HCT116 (cell line): ENCODE data around the gene CACNA2D3. TPM values are rescaled to one million over a fixed set of nuclear protein-coding genes. Genes with fewer than 3 reads are reported as not detected.

Experiments used
- ATAC-seq: fragments of 200-7000 bp; cut with Tn5 transposase; 2 replicates; pipeline ENCODE4 v1.9.1; 2020; ENCODE audit warnings: mild to moderate bottlenecking, moderate library complexity
- BruUV-seq: library from RNA; stranded (reverse); fragments of 400-500 nt; replicated peaks from 2 replicates; lab custom pipeline; 2021; lab: Mats Ljungman, UMichigan
- CTCF ChIA-PET: fragments of 300-600 bp; sonication (Branson Sonifier 250); formaldehyde crosslinking; loops from one replicate; lab custom pipeline; 2021; ENCODE audit warnings: antibody characterized with exemption; lab: Charles Lee
- POLR2A ChIA-PET: fragments of 300-600, 350-600 bp; sonication (Branson Sonifier 250); formaldehyde crosslinking; loops from one replicate; lab custom pipeline; 2021; ENCODE audit warnings: antibody characterized with exemption; lab: Charles Lee
- RAD21 ChIA-PET, 2 experiments: fragments of 300-600 bp; sonication (Branson Sonifier 250); formaldehyde crosslinking; loops; one replicate each; lab custom pipeline; 2023; ENCODE audit warnings: low total read pairs in 2 of 2; ENCODE audit not compliant: uncharacterized antibody in 2 of 2, unreplicated experiment in 2 of 2, low non-redundant PET in 1 of 2; lab: Charles Lee
- DNase-seq: peaks from one replicate; pipeline ENCODE4 v3.0.0-alpha.2; 2010; ENCODE audit warnings: low read depth, low spot score
- H2AFZ ChIP-seq: fragments of 200-600 bp; shearing (Covaris generic), sonication (generic); 2 replicates; pipeline ENCODE4 v1.6.1; 2017; ENCODE audit warnings: low read depth, mixed run types, mixed read lengths, antibody characterized with exemption, low read length; ENCODE audit not compliant: poor library complexity, severe bottlenecking
- H3K27ac ChIP-seq: 2 replicates; pipeline ENCODE4 v1.5.1; 2012; ENCODE audit warnings: low read depth, low read length
- H3K27me3 ChIP-seq: fragments of 200-600 bp; sonication (generic); 2 replicates; pipeline ENCODE4 v1.6.1; 2016; ENCODE audit warnings: mixed run types, low read length, mixed read lengths; ENCODE audit not compliant: insufficient read depth
- H3K36me3 ChIP-seq, 2 experiments: fragments of 200-500 bp in 1 of 2; fragments of 200-600 bp in 1 of 2; sonication (Bioruptor generic) in 1 of 2; sonication (generic) in 1 of 2; 2 replicates each; pipeline versions ENCODE4 v1.5.1 to v1.6.1; 2014 to 2016; ENCODE audit warnings: low read length in 2 of 2, inconsistent platforms in 1 of 2, mixed read lengths in 1 of 2, mixed run types in 1 of 2; ENCODE audit not compliant: insufficient read depth in 2 of 2, control insufficient read depth in 1 of 2
- H3K4me1 ChIP-seq, 2 experiments: fragments of 200-600 bp in 1 of 2; sonication (generic) in 1 of 2; 2 replicates each; pipeline versions ENCODE4 v1.5.1 to v1.6.1; 2012 to 2017; ENCODE audit warnings: low read length in 2 of 2, inconsistent platforms in 1 of 2, mild to moderate bottlenecking in 1 of 2, mixed read lengths in 1 of 2, mixed run types in 1 of 2, moderate library complexity in 1 of 2; ENCODE audit not compliant: insufficient read depth in 2 of 2, control insufficient read depth in 1 of 2
- H3K4me2 ChIP-seq: fragments of 200-600 bp; sonication (generic); 2 replicates; pipeline ENCODE4 v1.6.1; 2017; ENCODE audit warnings: mixed run types, low read length, mixed read lengths
- H3K4me3 ChIP-seq, 2 experiments: fragments of 200-600 bp in 1 of 2; sonication (generic) in 1 of 2; replicated peaks in 1 of 2; 2 replicates each; pipeline ENCODE4 v1.5.1; 2011 to 2016; ENCODE audit warnings: low read length in 2 of 2, control low read depth in 1 of 2, low read depth in 1 of 2, mild to moderate bottlenecking in 1 of 2, mixed read lengths in 1 of 2, mixed run types in 1 of 2
- H3K79me2 ChIP-seq: fragments of 200-600 bp; sonication (generic); 2 replicates; pipeline ENCODE4 v1.6.1; 2017; ENCODE audit warnings: mild to moderate bottlenecking, mixed run types, low read length, moderate library complexity, mixed read lengths; ENCODE audit not compliant: insufficient read depth
- H3K9ac ChIP-seq: fragments of 200-600 bp; sonication (generic); 2 replicates; pipeline ENCODE4 v1.6.1; 2016; ENCODE audit warnings: low read length, mixed read lengths
- H3K9me2 ChIP-seq: fragments of 200-600 bp; sonication (generic), shearing (Covaris generic); 2 replicates; pipeline ENCODE4 v1.6.1; 2017; ENCODE audit warnings: mixed run types, mild to moderate bottlenecking, moderate library complexity; ENCODE audit not compliant: insufficient read depth
- H3K9me3 ChIP-seq, 2 experiments: fragments of 200-500 bp in 1 of 2; fragments of 200-600 bp in 1 of 2; sonication (Bioruptor generic) in 1 of 2; sonication (generic) in 1 of 2; 2 replicates each; pipeline ENCODE4 v1.6.1; 2014 to 2017; ENCODE audit warnings: low read length in 2 of 2, mixed read lengths in 2 of 2, inconsistent platforms in 1 of 2, low read depth in 1 of 2, mild to moderate bottlenecking in 1 of 2, mixed run types in 1 of 2, moderate library complexity in 1 of 2; ENCODE audit not compliant: control insufficient read depth in 1 of 2, insufficient read depth in 1 of 2
- H4K20me1 ChIP-seq: fragments of 200-600 bp; sonication (generic), shearing (Covaris generic); 2 replicates; pipeline ENCODE4 v1.6.1; 2017; ENCODE audit warnings: mixed run types, mild to moderate bottlenecking, moderate library complexity; ENCODE audit not compliant: insufficient read depth
- CBX3 ChIP-seq: IDR thresholded peaks from 2 replicates; pipeline ENCODE4 v1.6.1; 2012; ENCODE audit warnings: low read depth
- CEBPB ChIP-seq: IDR thresholded peaks from 2 replicates; pipeline ENCODE4 v1.6.1; 2012; ENCODE audit warnings: low read depth
- EGR1 ChIP-seq: IDR thresholded peaks from 2 replicates; pipeline ENCODE4 v1.6.1; 2012; ENCODE audit warnings: low read depth
- ELF1 ChIP-seq: IDR thresholded peaks from 2 replicates; pipeline ENCODE4 v1.6.1; 2012; ENCODE audit warnings: low read depth, borderline replicate concordance
- EZH2 ChIP-seq: fragments of 200-600 bp; sonication (generic); IDR thresholded peaks from 2 replicates; pipeline ENCODE4 v1.6.1; 2017; ENCODE audit warnings: antibody characterized with exemption, mixed run types
- JUND ChIP-seq: IDR thresholded peaks from 2 replicates; pipeline ENCODE4 v1.6.1; 2012
- POLR2AphosphoS5 ChIP-seq: IDR thresholded peaks from 2 replicates; pipeline ENCODE4 v1.6.1; 2011; ENCODE audit warnings: mild to moderate bottlenecking, low read depth, low read length, moderate library complexity
- SIN3A ChIP-seq: IDR thresholded peaks from 2 replicates; pipeline ENCODE4 v1.6.1; 2012; ENCODE audit warnings: low read depth
- SRF ChIP-seq: IDR thresholded peaks from 2 replicates; pipeline ENCODE4 v1.6.1; 2012; ENCODE audit warnings: low read depth
- ZFX ChIP-seq: fragments of 450-650 bp; IDR thresholded peaks from 2 replicates; pipeline ENCODE4 v1.6.1; 2017
- intact Hi-C: fragments of 100-400 bp; cut with micrococcal nuclease; formaldehyde crosslinking; loops from 2 replicates; pipeline ENCODE4 v1.10.0; 2022
- total RNA-seq: library from RNA; stranded (reverse); gene quantifications from one replicate; pipeline ENCODE4 v1.2.1, GENCODE V29; 2021; ENCODE audit not compliant: unreplicated experiment
- TF ChIP-seq, protein P1 (sequence below): IDR thresholded peaks from 2 replicates; pipeline ENCODE4 v1.6.1; 2012
- TF ChIP-seq, protein P2 (sequence below): IDR thresholded peaks from 2 replicates; pipeline ENCODE4 v1.6.1; 2012; ENCODE audit warnings: low read depth

Gene CACNA2D3
- total RNA-seq, 1 experiment from 2014 or later, result 0.20 TPM

DNA sequence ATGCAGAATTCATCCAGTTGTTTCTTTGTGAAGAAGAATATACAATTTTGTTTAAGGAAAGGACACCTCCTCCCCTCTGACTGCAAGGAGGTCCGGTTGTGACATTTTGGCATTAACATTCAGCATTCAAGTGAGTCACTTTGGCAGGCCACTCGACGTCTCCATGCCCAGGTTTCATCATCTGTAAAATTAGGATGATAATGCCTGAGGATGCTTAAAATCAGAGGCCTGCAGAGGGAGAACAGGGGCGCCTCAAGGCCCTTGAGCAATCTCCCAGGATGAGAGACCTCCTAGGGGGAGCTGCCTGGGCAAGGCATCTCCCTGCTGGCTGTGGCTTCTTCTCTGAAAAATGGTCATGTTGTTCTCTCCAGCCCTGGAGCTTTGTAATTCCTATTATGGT, 236.0 kb downstream of the CACNA2D3 start:
- Histone ChIP-seq H3K9me3 (no peaks in the 10 kb centered on the region), H3K27me3 (peaks cover 5% of the 10 kb centered on the region; the same call in 1 of the 2 replicates), H4K20me1 (no peaks in the 10 kb centered on the region), H3K36me3 (no peaks in the 10 kb centered on the region), H3K9me2 (no peaks in the 10 kb centered on the region), H3K27ac (no peak overlapping the region), H2AFZ (no peak overlapping the region), H3K4me1 (no peaks in the 10 kb centered on the region), H3K4me2 (no peak overlapping the region), H3K9ac (no peak overlapping the region), H3K79me2 (no peaks in the 10 kb centered on the region), H3K4me3 (no peak overlapping the region)
- CTCF ChIA-PET, result no interaction called here
- POLR2A ChIA-PET, result no interaction called here
- BruUV-seq, result no TSS peak
- TF ChIP-seq ZFX (no peak), CEBPB (no peak), JUND (no peak), POLR2AphosphoS5 (no peak), CBX3 (no peak), SIN3A (no peak)
- intact Hi-C loops, result no loop called here
- ATAC-seq (no peak), DNase-seq (no peak)
- RAD21 ChIA-PET, result no interaction called here

DNA sequence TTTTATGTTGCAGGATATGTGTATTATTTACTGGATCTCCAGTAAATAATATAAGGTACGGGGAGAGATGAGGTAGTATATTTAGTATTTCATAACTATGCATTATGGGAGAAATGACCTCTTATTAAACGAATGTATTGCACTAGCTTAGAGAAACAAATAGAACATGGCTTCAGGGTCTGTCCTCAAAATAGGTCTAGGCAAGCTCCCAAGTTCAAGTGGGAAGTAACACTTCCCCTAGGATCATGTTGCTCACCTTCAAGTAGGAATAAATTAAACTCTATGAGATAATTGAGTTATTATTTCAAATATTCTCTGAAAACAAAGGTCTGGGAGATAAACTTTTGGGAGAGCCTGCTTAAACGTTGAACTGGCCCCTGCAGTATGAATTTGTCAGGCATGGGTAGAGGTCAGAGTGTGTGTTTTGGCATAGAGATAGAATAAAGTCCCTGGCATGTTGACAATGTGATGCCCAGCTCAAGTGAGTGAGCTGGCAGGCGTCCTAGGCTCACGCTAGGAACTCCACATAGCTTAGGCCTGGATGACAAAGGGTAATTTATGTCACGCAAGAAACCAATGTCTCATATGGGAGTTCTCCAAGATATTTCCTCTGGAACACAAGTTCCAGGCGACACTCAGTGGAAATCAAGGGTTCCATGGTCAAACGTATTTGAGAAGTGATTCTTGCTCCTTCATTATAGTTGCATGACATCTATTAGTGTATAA, 236.8 kb downstream of the CACNA2D3 start:
- CTCF ChIA-PET, result no interaction called here
- no peak for DNase-seq
- no TSS peak for BruUV-seq
- Histone ChIP-seq H3K9me2 (no peaks in the 10 kb centered on the region), H4K20me1 (no peaks in the 10 kb centered on the region), H3K79me2 (no peaks in the 10 kb centered on the region), H3K36me3 (no peaks in the 10 kb centered on the region), H2AFZ (no peak overlapping the region), H3K4me1 (no peaks in the 10 kb centered on the region), H3K4me3 (no peak overlapping the region), H3K9ac (no peak overlapping the region), H3K27me3 (no peaks in the 10 kb centered on the region), H3K9me3 (no peaks in the 10 kb centered on the region), H3K27ac (no peak overlapping the region), H3K4me2 (no peak overlapping the region)
- POLR2A ChIA-PET, result no interaction called here
- no peak for ATAC-seq
- RAD21 ChIA-PET, result no interaction called here
- TF ChIP-seq ELF1 (no peak), POLR2AphosphoS5 (no peak), CEBPB (no peak), EGR1 (no peak), SRF (no peak), CBX3 (no peak), EZH2 (no peak)
- TF ChIP-seq, protein P1, sequence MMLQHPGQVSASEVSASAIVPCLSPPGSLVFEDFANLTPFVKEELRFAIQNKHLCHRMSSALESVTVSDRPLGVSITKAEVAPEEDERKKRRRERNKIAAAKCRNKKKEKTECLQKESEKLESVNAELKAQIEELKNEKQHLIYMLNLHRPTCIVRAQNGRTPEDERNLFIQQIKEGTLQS, result no peak
- TF ChIP-seq, protein P2, sequence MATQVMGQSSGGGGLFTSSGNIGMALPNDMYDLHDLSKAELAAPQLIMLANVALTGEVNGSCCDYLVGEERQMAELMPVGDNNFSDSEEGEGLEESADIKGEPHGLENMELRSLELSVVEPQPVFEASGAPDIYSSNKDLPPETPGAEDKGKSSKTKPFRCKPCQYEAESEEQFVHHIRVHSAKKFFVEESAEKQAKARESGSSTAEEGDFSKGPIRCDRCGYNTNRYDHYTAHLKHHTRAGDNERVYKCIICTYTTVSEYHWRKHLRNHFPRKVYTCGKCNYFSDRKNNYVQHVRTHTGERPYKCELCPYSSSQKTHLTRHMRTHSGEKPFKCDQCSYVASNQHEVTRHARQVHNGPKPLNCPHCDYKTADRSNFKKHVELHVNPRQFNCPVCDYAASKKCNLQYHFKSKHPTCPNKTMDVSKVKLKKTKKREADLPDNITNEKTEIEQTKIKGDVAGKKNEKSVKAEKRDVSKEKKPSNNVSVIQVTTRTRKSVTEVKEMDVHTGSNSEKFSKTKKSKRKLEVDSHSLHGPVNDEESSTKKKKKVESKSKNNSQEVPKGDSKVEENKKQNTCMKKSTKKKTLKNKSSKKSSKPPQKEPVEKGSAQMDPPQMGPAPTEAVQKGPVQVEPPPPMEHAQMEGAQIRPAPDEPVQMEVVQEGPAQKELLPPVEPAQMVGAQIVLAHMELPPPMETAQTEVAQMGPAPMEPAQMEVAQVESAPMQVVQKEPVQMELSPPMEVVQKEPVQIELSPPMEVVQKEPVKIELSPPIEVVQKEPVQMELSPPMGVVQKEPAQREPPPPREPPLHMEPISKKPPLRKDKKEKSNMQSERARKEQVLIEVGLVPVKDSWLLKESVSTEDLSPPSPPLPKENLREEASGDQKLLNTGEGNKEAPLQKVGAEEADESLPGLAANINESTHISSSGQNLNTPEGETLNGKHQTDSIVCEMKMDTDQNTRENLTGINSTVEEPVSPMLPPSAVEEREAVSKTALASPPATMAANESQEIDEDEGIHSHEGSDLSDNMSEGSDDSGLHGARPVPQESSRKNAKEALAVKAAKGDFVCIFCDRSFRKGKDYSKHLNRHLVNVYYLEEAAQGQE, result no peak
- intact Hi-C loops, result no loop called here
